Measurements from ENCODE around the gene PLCH1. TPM values are rescaled to one million over a fixed set of nuclear protein-coding genes. Genes with fewer than 3 reads are reported as not detected.

Gene PLCH1
- total and polyA plus RNA-seq, 2 of the 8 experiments (the other 6 are each of a cell fraction or from before 2014, with no cell fraction given): 5.8 to 17.2 TPM

DNA sequence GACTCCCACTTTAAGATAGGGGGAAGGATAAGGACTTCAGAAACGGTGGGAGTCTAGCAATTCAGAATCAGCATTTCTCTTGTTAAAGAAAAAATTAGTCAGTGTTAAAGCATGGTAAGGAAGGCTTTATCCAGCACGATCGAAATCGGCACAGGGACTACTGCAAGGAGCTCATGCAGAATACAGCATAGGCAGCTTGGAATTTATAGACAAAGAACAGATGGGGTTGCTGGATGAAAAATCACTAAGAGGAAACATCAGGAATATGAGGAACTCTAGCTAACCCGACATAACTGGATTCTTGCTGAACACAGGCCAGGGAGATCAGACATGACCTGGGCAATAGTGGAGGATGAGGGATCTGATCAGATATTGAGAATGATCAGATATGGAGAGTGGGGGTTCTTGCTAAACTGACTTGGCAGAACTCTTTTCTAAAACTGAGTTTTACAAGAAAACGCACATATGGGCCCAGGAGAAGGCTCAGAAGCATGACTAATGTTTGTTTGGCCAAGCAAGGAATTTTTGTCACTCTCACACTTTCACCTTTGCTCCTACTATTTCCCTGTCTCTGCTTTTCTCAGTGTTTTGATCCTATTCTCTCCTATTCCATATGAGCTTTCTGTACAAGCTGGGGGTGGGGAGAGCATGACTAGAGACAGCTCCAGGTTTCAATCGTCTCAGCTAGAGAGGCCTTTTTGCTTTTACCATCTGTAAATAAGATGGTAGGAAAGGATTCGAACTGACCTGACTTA is 3.9 kb upstream of the PLCH1 start:
- no peak overlapping the region for H2BK15ac ChIP-seq (ENCODE audit: low read length)
- H3K36me3 ChIP-seq (ENCODE audit: control insufficient read depth in 2 of 4, insufficient read depth in 4 of 4, low read length in 3 of 4): no peaks in the 10 kb centered on the region
- no peaks in the 10 kb centered on the region for H3K79me1 ChIP-seq (ENCODE audit: low read depth, low read length)
- no peak overlapping the region for H3K4me3 ChIP-seq (ENCODE audit: extremely low read depth in 1 of 4, insufficient read depth in 2 of 4, low read depth in 3 of 4, low read length in 4 of 4)
- DNase-seq (ENCODE audit: low read depth in 1 of 2, low spot score in 2 of 2): no peak
- H2BK12ac ChIP-seq (ENCODE audit: low read depth, low read length): 0 out of 2 replicates have a peak overlapping the region, but pooled peaks have one; percentile 1
- no peak overlapping the region for H4K5ac ChIP-seq (ENCODE audit: insufficient read length, low read depth, low read length)
- H2BK120ac ChIP-seq (replicated peaks; ENCODE audit: low read depth, low read length): peak overlapping the region; percentile 72
- H3K4ac ChIP-seq (replicated peaks; ENCODE audit: insufficient read length, low read depth, low read length): no peak overlapping the region
- no peak overlapping the region for H2AFZ ChIP-seq (ENCODE audit: low read length)
- no peak overlapping the region for H3K18ac ChIP-seq (ENCODE audit: extremely low read depth, low read length)
- H3K9ac ChIP-seq (replicated peaks in 1 of 4; ENCODE audit: extremely low read depth in 1 of 4, low read depth in 3 of 4, low read length in 3 of 4): no peak overlapping the region
- ChIA-PET POLR2A (ENCODE audit: partially characterized antibody) (interaction anchor here (0.6 to 1.0 kb wide), 2 partner anchors 19 to 105 kb away, joined by 3 to 4 read pairs; no protein-coding TSS in a partner anchor), CTCF (ENCODE audit: partially characterized antibody) (interaction anchor here (0.9 to 3.8 kb wide), 4 partner anchors 10 to 367 kb away, joined by 3 to 19 read pairs (median 4); partner anchors contain the start of genes C3orf33 and SLC33A1)
- H4K20me1 ChIP-seq (replicated peaks in 1 of 2; ENCODE audit: control insufficient read depth in 1 of 2, insufficient read depth in 2 of 2, low read length in 2 of 2): no peaks in the 10 kb centered on the region
- no peak overlapping the region for H3K23ac ChIP-seq (ENCODE audit: insufficient read length)
- H4K91ac ChIP-seq (replicated peaks; ENCODE audit: insufficient read length, low read length): peak overlapping the region; percentile 9
- peak overlapping the region; percentile 54 for H2BK20ac ChIP-seq (ENCODE audit: low read length)
- H2AK5ac ChIP-seq (ENCODE audit: low read depth, low read length): peak overlapping the region; percentile 55; the same call in 1 of the 2 replicates
- H3K14ac ChIP-seq (ENCODE audit: insufficient read length): no peak overlapping the region
- H3K4me1 ChIP-seq (replicated peaks in 1 of 4; ENCODE audit: control insufficient read depth in 3 of 4, insufficient read depth in 4 of 4, low read length in 3 of 4): peaks cover 5 to 14% (median 12%) of the 10 kb centered on the region in 4 experiments; a peak in 6 of 7 replicates
- no peak overlapping the region for H3K27ac ChIP-seq (ENCODE audit: low read depth, low read length)
- no peak overlapping the region for H2BK5ac ChIP-seq (ENCODE audit: low read depth, low read length)
- no peaks in the 10 kb centered on the region for H3K27me3 ChIP-seq (replicated peaks in 1 of 4; ENCODE audit: control insufficient read depth in 3 of 4, extremely low read depth in 1 of 4, insufficient read depth in 3 of 4, low read length in 3 of 4)
- WGBS, 2 experiments (ENCODE audit: extremely low coverage in 1 of 2, insufficient coverage in 1 of 2, insufficient read length in 1 of 2, insufficient replicate concordance in 2 of 2, low coverage in 1 of 2, low lambda C conversion rate in 2 of 2, missing lambda C conversion rate in 1 of 2): 82% methylated on average over 8 of the region's 8 CpGs; no CpG with 5 or more reads in 1 of the 2 experiments
- no peak overlapping the region for H4K8ac ChIP-seq (ENCODE audit: extremely low read depth, insufficient read depth, low read length)
- peaks cover 5% of the 10 kb centered on the region; the same call in 1 of the 2 replicates for H3K23me2 ChIP-seq (ENCODE audit: low read depth, low read length)
- H3K79me2 ChIP-seq (ENCODE audit: control insufficient read depth in 1 of 2, insufficient read depth in 2 of 2, low read length in 2 of 2): peaks cover 0 to 2% of the 10 kb centered on the region in 2 experiments; a peak in 2 of 4 replicates
- no peak overlapping the region for H3K4me2 ChIP-seq (ENCODE audit: insufficient read depth in 1 of 2, low read depth in 2 of 2, low read length in 2 of 2)
- H3K56ac ChIP-seq (replicated peaks; ENCODE audit: insufficient read length, low read depth, low read length): no peak overlapping the region
- FAIRE-seq: no peak
- no peaks in the 10 kb centered on the region for H3K9me3 ChIP-seq (ENCODE audit: insufficient read depth in 2 of 2, low read depth in 1 of 2, low read length in 1 of 2)
- TF ChIP-seq SIX5 (IDR thresholded peaks at IDR 0.05; ENCODE audit: low read depth, low read length): no peak
- TF ChIP-seq SP4 (IDR thresholded peaks at IDR 0.05; ENCODE audit: low read length): no peak
- TF ChIP-seq CHD1 (IDR thresholded peaks at IDR 0.05; ENCODE audit: low read depth, low read length): no peak
- no peak for TF ChIP-seq SAP30 (IDR thresholded peaks at IDR 0.05; ENCODE audit: insufficient read depth, insufficient replicate concordance, low read length)
- no peak for TF ChIP-seq SP1 (IDR thresholded peaks at IDR 0.05; ENCODE audit: low read depth, low read length)
- no peak for TF ChIP-seq PHF8 (conservative IDR thresholded peaks at IDR 0.05; ENCODE audit: low read depth, low read length)
- TF ChIP-seq JUN (IDR thresholded peaks at IDR 0.05; ENCODE audit: low read depth, low read length): no peak
- TF ChIP-seq NANOG (IDR thresholded peaks at IDR 0.05; ENCODE audit: insufficient read depth, low read depth, low read length, poor library complexity, severe bottlenecking): no peak
- TF ChIP-seq, protein P1, sequence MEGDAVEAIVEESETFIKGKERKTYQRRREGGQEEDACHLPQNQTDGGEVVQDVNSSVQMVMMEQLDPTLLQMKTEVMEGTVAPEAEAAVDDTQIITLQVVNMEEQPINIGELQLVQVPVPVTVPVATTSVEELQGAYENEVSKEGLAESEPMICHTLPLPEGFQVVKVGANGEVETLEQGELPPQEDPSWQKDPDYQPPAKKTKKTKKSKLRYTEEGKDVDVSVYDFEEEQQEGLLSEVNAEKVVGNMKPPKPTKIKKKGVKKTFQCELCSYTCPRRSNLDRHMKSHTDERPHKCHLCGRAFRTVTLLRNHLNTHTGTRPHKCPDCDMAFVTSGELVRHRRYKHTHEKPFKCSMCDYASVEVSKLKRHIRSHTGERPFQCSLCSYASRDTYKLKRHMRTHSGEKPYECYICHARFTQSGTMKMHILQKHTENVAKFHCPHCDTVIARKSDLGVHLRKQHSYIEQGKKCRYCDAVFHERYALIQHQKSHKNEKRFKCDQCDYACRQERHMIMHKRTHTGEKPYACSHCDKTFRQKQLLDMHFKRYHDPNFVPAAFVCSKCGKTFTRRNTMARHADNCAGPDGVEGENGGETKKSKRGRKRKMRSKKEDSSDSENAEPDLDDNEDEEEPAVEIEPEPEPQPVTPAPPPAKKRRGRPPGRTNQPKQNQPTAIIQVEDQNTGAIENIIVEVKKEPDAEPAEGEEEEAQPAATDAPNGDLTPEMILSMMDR (IDR thresholded peaks at IDR 0.05; ENCODE audit: control extremely low read depth in 1 of 3, insufficient read depth in 1 of 3, low read depth in 1 of 3, low read length in 3 of 3): no peak

Data from H1 (cell line).